HCT116 (cell line): ENCODE results near the gene HCFC2.

Experiments
- EGR1 ChIP-seq: IDR thresholded peaks from 2 replicates; pipeline ENCODE4 v1.6.1; 2012; ENCODE audit warnings: low read depth
- POLR2A ChIP-seq: IDR thresholded peaks from 2 replicates; pipeline ENCODE4 v1.7.0; 2011; ENCODE audit warnings: borderline replicate concordance; ENCODE audit not compliant: insufficient read depth, insufficient read length; ENCODE audit errors: extremely low read depth
- SRF ChIP-seq: IDR thresholded peaks from 2 replicates; pipeline ENCODE4 v1.6.1; 2012; ENCODE audit warnings: low read depth
- TF ChIP-seq, protein P1 (sequence below), 3 experiments: fragments of 200-600 bp in 1 of 3; sonication (generic) in 1 of 3; IDR thresholded peaks in 2 of 3; conservative IDR thresholded peaks in 1 of 3; 2 replicates each; pipeline ENCODE4 v1.5.1; 2012 to 2017; ENCODE audit warnings: low read depth in 2 of 3, low read length in 2 of 3, antibody characterized with exemption in 1 of 3, borderline replicate concordance in 1 of 3, control low read depth in 1 of 3, mild to moderate bottlenecking in 1 of 3, mixed read lengths in 1 of 3, mixed run types in 1 of 3, moderate library complexity in 1 of 3; ENCODE audit not compliant: insufficient read depth in 1 of 3

DNA sequence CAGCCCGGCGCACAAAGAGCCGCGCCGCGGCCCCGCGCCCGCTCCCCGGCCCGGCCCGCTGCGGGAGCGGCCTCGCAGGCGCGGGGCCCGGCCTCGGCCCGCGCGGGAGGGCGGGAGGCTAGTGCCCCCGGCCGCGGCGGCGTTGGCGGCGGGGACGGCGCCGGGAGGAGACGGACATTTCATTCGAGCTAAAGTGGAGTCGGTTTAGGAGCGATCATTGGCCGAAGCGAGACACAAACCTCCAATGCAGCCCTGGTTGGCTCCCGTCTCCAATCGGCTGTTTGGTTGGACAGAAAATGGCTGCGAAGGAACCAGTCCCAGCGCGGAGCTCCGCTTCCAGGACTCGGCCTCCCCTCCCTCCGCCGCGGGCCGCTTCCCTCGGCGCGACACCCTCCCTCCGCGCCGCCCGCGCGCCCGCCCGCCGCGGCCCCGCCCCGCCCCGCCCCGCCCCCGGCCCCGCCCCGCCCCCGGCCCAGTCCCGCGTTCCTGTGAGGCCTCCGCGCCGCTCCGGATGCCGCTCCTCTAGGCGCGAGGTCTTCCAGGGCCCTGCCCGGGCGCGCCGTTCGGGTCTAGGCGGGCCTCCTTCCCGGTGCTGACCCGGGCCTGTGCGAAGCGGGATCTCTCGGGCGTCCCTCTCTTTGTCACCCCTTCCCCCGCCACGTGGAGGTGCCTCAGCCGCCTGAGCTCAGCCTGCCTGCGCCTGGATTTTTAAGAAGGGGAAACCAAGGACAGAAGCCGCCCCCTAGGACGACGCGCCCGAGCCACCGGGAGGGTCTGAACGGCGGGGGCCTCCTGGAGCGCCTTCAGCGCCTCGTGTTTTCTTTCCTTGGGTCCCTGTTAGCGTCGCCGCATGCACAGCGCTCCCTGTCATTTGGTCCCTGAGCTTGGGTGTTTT, 73.8 kb downstream of the HCFC2 start, which contains the start of gene NFYB:
- TF ChIP-seq, protein P1, sequence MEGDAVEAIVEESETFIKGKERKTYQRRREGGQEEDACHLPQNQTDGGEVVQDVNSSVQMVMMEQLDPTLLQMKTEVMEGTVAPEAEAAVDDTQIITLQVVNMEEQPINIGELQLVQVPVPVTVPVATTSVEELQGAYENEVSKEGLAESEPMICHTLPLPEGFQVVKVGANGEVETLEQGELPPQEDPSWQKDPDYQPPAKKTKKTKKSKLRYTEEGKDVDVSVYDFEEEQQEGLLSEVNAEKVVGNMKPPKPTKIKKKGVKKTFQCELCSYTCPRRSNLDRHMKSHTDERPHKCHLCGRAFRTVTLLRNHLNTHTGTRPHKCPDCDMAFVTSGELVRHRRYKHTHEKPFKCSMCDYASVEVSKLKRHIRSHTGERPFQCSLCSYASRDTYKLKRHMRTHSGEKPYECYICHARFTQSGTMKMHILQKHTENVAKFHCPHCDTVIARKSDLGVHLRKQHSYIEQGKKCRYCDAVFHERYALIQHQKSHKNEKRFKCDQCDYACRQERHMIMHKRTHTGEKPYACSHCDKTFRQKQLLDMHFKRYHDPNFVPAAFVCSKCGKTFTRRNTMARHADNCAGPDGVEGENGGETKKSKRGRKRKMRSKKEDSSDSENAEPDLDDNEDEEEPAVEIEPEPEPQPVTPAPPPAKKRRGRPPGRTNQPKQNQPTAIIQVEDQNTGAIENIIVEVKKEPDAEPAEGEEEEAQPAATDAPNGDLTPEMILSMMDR (IDR thresholded peaks at IDR 0.05 in 2 of 3, conservative IDR thresholded peaks at IDR 0.05 in 1 of 3; ENCODE audit: borderline replicate concordance in 1 of 3, insufficient read depth in 1 of 3, low read depth in 2 of 3, low read length in 2 of 3) = no peak
- peak; percentile 81 for TF ChIP-seq POLR2A
- no peak for TF ChIP-seq SRF
- no peak for TF ChIP-seq EGR1
